ENCODE data around the gene RTN3.

- TF ChIP-seq CTCF (IDR thresholded peaks at IDR 0.05; ENCODE audit: borderline replicate concordance, extremely low read depth, low read length, poor library complexity, severe bottlenecking) (peak; percentile 65), EZH2 (IDR thresholded peaks at IDR 0.05; ENCODE audit: borderline replicate concordance, low read depth, low read length, severe bottlenecking) (no peak)
Measured at GRCh38 chr11:63670433-63671321, 10.6 kb upstream of the RTN3 start.
